ENCODE data around the gene TRAPPC2B. TPM values are rescaled to one million over a fixed set of nuclear protein-coding genes. Genes with fewer than 3 reads are reported as not detected.

Gene TRAPPC2B
- total and polyA plus RNA-seq, 2 of the 13 experiments (the other 11 are each of a cell fraction or from before 2014, with no cell fraction given): 13.3 to 17.7 TPM

DNA sequence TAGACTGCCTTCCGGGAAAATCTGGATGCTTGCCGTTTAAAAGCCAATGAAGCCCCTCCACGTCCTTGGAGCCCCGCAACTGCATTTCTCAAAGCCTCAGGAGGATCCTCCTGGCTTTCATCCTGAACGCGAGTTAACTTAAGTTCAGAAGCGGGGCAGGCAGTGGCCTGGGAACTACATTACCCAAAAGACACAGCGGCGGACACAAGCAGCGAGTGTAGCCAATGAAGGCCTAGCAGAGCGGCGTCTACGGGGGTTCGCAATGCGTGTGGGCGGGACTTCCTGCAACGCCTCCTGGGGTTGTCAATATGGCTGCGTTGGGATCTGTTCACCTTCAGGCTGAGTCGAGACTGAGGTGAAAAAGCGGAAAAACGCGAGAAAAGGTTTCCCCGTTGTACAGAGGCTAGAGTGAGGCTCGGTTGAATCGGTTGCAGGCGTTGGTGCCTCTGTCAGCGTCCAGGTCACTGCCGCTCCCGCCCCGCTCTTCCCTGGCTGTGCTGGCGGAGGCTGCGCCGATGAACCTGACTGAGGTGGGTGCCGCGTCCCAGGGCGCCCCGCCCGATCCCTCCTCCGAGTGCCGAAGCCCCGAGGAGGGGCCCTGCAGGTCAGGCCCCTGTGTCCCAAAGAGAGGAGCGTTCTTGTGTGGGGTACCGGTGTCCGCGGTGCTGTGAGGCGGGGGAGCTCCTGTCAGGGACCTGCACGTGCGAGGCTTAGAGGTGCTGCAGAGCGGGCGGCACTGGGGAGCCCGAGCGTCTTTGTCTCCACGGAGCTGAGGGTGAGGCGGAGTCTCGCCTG is 47.7 kb downstream of the TRAPPC2B start, which contains the start of gene ZNF17 (continued):
- peak; percentile 59 for TF ChIP-seq MED8 (CRISPR knock-in tag; IDR thresholded peaks at IDR 0.05; ENCODE audit: insufficient replicate concordance)
- peak; percentile 21; the same call in 1 of the 2 replicates for TF ChIP-seq ZNF225 (CRISPR knock-in tag; IDR thresholded peaks at IDR 0.05)
- peak; percentile 74 for TF ChIP-seq ELF1 (CRISPR knock-in tag; IDR thresholded peaks at IDR 0.05)
- TF ChIP-seq PHF8 (CRISPR knock-in tag; IDR thresholded peaks at IDR 0.05): peak; percentile 92
- TF ChIP-seq SALL1 (CRISPR knock-in tag; IDR thresholded peaks at IDR 0.05): peak; percentile 65
- peak; percentile 64 for TF ChIP-seq KDM5B (CRISPR knock-in tag; IDR thresholded peaks at IDR 0.05; ENCODE audit: borderline replicate concordance)
- TF ChIP-seq, protein P1, sequence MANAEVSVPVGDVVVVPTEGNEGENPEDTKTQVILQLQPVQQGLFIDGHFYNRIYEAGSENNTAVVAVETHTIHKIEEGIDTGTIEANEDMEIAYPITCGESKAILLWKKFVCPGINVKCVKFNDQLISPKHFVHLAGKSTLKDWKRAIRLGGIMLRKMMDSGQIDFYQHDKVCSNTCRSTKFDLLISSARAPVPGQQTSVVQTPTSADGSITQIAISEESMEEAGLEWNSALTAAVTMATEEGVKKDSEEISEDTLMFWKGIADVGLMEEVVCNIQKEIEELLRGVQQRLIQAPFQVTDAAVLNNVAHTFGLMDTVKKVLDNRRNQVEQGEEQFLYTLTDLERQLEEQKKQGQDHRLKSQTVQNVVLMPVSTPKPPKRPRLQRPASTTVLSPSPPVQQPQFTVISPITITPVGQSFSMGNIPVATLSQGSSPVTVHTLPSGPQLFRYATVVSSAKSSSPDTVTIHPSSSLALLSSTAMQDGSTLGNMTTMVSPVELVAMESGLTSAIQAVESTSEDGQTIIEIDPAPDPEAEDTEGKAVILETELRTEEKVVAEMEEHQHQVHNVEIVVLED (CRISPR knock-in tag; IDR thresholded peaks at IDR 0.05; ENCODE audit: borderline replicate concordance): peak; percentile 100
- TF ChIP-seq ZNF138 (CRISPR knock-in tag; IDR thresholded peaks at IDR 0.05; ENCODE audit: low read depth): peak; percentile 50; the same call in 1 of the 2 replicates
- TF ChIP-seq AGO2 (optimal IDR thresholded peaks at IDR 0.05; ENCODE audit: low read depth, low read length): peak; percentile 76
- TF ChIP-seq, protein P2, sequence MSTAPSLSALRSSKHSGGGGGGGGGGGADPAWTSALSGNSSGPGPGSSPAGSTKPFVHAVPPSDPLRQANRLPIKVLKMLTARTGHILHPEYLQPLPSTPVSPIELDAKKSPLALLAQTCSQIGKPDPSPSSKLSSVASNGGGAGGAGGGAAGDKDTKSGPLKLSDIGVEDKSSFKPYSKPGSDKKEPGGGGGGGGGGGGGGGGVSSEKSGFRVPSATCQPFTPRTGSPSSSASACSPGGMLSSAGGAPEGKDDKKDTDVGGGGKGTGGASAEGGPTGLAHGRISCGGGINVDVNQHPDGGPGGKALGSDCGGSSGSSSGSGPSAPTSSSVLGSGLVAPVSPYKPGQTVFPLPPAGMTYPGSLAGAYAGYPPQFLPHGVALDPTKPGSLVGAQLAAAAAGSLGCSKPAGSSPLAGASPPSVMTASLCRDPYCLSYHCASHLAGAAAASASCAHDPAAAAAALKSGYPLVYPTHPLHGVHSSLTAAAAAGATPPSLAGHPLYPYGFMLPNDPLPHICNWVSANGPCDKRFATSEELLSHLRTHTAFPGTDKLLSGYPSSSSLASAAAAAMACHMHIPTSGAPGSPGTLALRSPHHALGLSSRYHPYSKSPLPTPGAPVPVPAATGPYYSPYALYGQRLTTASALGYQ (CRISPR knock-in tag; IDR thresholded peaks at IDR 0.05): no peak
- 0 out of 2 replicates have a peak, but pooled peaks have one; percentile 72 for TF ChIP-seq SMAD1 (CRISPR knock-in tag; IDR thresholded peaks at IDR 0.05; ENCODE audit: borderline replicate concordance, low read depth)
- no peak for TF ChIP-seq CENPT (CRISPR knock-in tag; IDR thresholded peaks at IDR 0.05; ENCODE audit: low read depth)
- peak; percentile 83; the same call in 1 of the 2 replicates for TF ChIP-seq ZNF772 (CRISPR knock-in tag; IDR thresholded peaks at IDR 0.05)
- no peak for TF ChIP-seq SRSF4 (IDR thresholded peaks at IDR 0.05; ENCODE audit: low read depth, low read length, poor library complexity, severe bottlenecking)
- peak; percentile 94 for TF ChIP-seq HCFC1 (IDR thresholded peaks at IDR 0.05; ENCODE audit: low read depth, low read length)
- TF ChIP-seq, protein P3, sequence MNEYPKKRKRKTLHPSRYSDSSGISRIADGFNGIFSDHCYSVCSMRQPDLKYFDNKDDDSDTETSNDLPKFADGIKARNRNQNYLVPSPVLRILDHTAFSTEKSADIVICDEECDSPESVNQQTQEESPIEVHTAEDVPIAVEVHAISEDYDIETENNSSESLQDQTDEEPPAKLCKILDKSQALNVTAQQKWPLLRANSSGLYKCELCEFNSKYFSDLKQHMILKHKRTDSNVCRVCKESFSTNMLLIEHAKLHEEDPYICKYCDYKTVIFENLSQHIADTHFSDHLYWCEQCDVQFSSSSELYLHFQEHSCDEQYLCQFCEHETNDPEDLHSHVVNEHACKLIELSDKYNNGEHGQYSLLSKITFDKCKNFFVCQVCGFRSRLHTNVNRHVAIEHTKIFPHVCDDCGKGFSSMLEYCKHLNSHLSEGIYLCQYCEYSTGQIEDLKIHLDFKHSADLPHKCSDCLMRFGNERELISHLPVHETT (CRISPR knock-in tag; conservative IDR thresholded peaks at IDR 0.05): peak; percentile 36; the same call in 1 of the 2 replicates
- TF ChIP-seq ISL2 (CRISPR knock-in tag; IDR thresholded peaks at IDR 0.05): 0 out of 2 replicates have a peak, but pooled peaks have one; percentile 40
- TF ChIP-seq SOX13 (IDR thresholded peaks at IDR 0.05): no peak
- peak in 1 of 2 experiments; percentile 19; a peak in 1 of 4 replicates for TF ChIP-seq SOX13 (CRISPR knock-in tag; conservative IDR thresholded peaks at IDR 0.05 in 1 of 2, IDR thresholded peaks at IDR 0.05 in 1 of 2)
- TF ChIP-seq, protein P4, sequence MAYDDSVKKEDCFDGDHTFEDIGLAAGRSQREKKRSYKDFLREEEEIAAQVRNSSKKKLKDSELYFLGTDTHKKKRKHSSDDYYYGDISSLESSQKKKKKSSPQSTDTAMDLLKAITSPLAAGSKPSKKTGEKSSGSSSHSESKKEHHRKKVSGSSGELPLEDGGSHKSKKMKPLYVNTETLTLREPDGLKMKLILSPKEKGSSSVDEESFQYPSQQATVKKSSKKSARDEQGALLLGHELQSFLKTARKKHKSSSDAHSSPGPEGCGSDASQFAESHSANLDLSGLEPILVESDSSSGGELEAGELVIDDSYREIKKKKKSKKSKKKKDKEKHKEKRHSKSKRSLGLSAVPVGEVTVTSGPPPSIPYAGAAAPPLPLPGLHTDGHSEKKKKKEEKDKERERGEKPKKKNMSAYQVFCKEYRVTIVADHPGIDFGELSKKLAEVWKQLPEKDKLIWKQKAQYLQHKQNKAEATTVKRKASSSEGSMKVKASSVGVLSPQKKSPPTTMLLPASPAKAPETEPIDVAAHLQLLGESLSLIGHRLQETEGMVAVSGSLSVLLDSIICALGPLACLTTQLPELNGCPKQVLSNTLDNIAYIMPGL (CRISPR knock-in tag; IDR thresholded peaks at IDR 0.05; ENCODE audit: borderline replicate concordance in 1 of 2, low read depth in 1 of 2): peak in 1 of 2 experiments; percentile 70; a peak in 1 of 4 replicates
- peak; percentile 97 for TF ChIP-seq FOXK1 (CRISPR knock-in tag; IDR thresholded peaks at IDR 0.05; ENCODE audit: borderline replicate concordance, low read depth)
- no peak for TF ChIP-seq ZNF329 (CRISPR knock-in tag; IDR thresholded peaks at IDR 0.05; ENCODE audit: low read depth)
